Activated T-helper 1 cell treated with anti-CD3 and anti-CD28 coated beads, Interleukin-12 subunit alpha, Interleukin-12 subunit beta, Interleukin-2, Interleukin-4 antibody, amounts not matched to agents 30 ng/mL and 10 ng/mL and 1 ng/mL, durations not matched to agents 14 hours and 24 hours and 36 hours (primary cell): ENCODE data around the gene CMPK2. TPM values are rescaled to one million over a fixed set of nuclear protein-coding genes. Genes with fewer than 3 reads are reported as not detected.
"Not testable (repeated sequence)": the region's sequence is repeated elsewhere in the genome, so short reads cannot be mapped to it uniquely, and the experiment has no call there.

ENCODE experiments used
- DNase-seq: peaks from one replicate; pipeline ENCODE4 v3.0.0; 2021; ENCODE audit warnings: low spot score
- H3K27ac Mint-ChIP-seq: one replicate; pipeline ENCODE4 v1.8.0; 2021; ENCODE audit warnings: mild to moderate bottlenecking, mixed read lengths
- H3K27me3 Mint-ChIP-seq: one replicate; pipeline ENCODE4 v1.8.0; 2022; ENCODE audit warnings: mild to moderate bottlenecking, moderate library complexity, mixed read lengths; ENCODE audit not compliant: insufficient read depth
- H3K36me3 Mint-ChIP-seq: one replicate; pipeline ENCODE4 v1.8.0; 2021; ENCODE audit warnings: low read depth, mixed read lengths
- H3K4me1 Mint-ChIP-seq: one replicate; pipeline ENCODE4 v1.8.0; 2021; ENCODE audit warnings: low read depth, mixed read lengths
- H3K4me3 Mint-ChIP-seq: one replicate; pipeline ENCODE4 v1.8.0; 2021; ENCODE audit warnings: mild to moderate bottlenecking, moderate library complexity, mixed read lengths
- H3K9me3 Mint-ChIP-seq: one replicate; pipeline ENCODE4 v1.8.0; 2021; ENCODE audit warnings: mixed read lengths
- intact Hi-C: fragments of 100-400 bp; cut with micrococcal nuclease; formaldehyde crosslinking; loops from one replicate; pipeline ENCODE4 v1.15.1; 2024
- total RNA-seq: library from RNA; stranded (reverse); gene quantifications from 2 replicates; pipeline ENCODE4 v1.2.3, GENCODE V29; 2022

Gene CMPK2
- total RNA-seq, 1 donor from 2014 or later: 4.1 TPM

DNA sequence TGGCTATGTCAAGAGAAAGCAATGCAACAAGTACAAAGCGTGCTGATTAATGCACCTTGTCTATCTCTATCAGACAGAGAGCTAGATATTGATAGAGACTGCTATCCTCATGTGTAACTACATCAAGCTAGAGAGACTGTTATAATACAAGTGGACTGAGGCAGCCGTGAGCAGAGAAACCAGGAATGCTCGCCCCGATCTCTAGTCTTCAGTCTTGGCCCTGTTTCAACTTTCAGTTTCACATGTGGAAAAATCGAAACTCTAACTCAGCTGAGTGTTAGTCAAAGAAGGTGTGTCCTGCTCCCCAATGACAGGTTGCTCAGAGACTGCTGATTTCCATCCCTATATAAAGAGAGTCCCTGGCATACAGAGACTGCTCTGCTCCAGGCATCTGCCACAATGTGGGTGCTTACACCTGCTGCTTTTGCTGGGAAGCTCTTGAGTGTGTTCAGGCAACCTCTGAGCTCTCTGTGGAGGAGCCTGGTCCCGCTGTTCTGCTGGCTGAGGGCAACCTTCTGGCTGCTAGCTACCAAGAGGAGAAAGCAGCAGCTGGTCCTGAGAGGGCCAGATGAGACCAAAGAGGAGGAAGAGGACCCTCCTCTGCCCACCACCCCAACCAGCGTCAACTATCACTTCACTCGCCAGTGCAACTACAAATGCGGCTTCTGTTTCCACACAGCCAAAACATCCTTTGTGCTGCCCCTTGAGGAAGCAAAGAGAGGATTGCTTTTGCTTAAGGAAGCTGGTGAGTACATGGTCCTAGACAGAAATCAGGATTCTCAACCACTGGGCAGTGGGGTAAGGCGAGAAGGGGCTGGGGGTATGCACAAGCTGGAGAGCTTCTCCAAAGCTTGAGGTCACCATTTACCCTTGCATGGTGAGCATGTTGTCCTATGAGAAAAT lies 11.9 kb upstream of the CMPK2 start, which contains the start of gene RSAD2:
TSS of gene RSAD2 (plus strand) at position 376 of the 903 bp plus-strand sequence. CDS start at position 400, 24 bp downstream.
- Mint-ChIP-seq H3K36me3 (peaks cover 10% of the 10 kb centered on the region), H3K27ac (peak within 1 kb of the TSS; percentile 80), H3K9me3 (peaks cover 14% of the 10 kb centered on the region), H3K4me3 (peak within 1 kb of the TSS; percentile 86), H3K4me1 (peaks cover 83% of the 10 kb centered on the region), H3K27me3 (no peaks in the 10 kb centered on the region)
- peak; percentile 46 for DNase-seq
- intact Hi-C loops: loop anchor here (1.0 kb wide), 5 partner anchors 11 to 44 kb away; partner anchors contain the start of gene RNF144A

DNA sequence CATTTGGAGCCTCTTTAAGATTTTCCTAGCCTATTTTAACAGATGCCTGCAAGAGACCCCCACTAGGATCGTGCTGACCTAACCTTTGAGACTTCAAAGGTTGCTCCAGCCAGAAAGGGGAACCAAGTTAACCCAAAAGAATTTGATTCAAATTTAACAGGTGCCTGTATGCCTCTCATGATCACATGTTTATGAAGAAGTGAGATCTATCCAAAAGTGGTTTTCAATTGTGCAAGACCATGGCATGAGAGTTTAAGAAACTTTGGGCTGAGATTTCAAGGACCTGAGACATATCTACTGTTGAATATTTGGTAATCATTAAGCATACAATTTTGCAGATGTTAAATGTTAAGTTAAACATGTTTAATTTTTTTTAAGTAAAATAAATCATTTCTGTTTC lies 10.6 kb upstream of the CMPK2 start:
- Mint-ChIP-seq H3K4me1 (peaks cover 76% of the 10 kb centered on the region), H3K4me3 (no peak overlapping the region), H3K9me3 (peaks cover 14% of the 10 kb centered on the region), H3K36me3 (peaks cover 5% of the 10 kb centered on the region), H3K27me3 (no peaks in the 10 kb centered on the region), H3K27ac (no peak overlapping the region)
- intact Hi-C loops: no loop called here
- no peak for DNase-seq

- H3K4me1 Mint-ChIP-seq: peaks cover 56% of the 10 kb centered on the region
- no peaks in the 10 kb centered on the region for H3K27me3 Mint-ChIP-seq
- no peak for DNase-seq
- no peak overlapping the region for H3K27ac Mint-ChIP-seq
- intact Hi-C loops: no loop called here
- no peak overlapping the region for H3K4me3 Mint-ChIP-seq
- peaks cover 5% of the 10 kb centered on the region for H3K36me3 Mint-ChIP-seq
- peaks cover 14% of the 10 kb centered on the region for H3K9me3 Mint-ChIP-seq
These were observed 8.3 kb upstream of the CMPK2 start for GRCh38 chr2:6874032-6874431.

- DNase-seq: no peak
- peaks cover 14% of the 10 kb centered on the region for H3K9me3 Mint-ChIP-seq
- intact Hi-C loops: no loop called here
- peaks cover 5% of the 10 kb centered on the region for H3K36me3 Mint-ChIP-seq
- no peaks in the 10 kb centered on the region for H3K27me3 Mint-ChIP-seq
- no peak overlapping the region for H3K4me3 Mint-ChIP-seq
- no peak overlapping the region for H3K27ac Mint-ChIP-seq
- peaks cover 46% of the 10 kb centered on the region for H3K4me1 Mint-ChIP-seq
These were observed 6.7 kb upstream of the CMPK2 start for GRCh38 chr2:6872394-6872793.

- Mint-ChIP-seq H3K36me3 (peaks cover 12% of the 10 kb centered on the region), H3K4me3 (peak overlapping the region; percentile 99)
- intact Hi-C loops: loop anchor here (1.0 to 2.0 kb wide), 4 partner anchors 10 to 42 kb away; partner anchors contain the start of gene RSAD2
These were observed 1.3 kb upstream of the CMPK2 start for GRCh38 chr2:6866982-6867381.

DNA sequence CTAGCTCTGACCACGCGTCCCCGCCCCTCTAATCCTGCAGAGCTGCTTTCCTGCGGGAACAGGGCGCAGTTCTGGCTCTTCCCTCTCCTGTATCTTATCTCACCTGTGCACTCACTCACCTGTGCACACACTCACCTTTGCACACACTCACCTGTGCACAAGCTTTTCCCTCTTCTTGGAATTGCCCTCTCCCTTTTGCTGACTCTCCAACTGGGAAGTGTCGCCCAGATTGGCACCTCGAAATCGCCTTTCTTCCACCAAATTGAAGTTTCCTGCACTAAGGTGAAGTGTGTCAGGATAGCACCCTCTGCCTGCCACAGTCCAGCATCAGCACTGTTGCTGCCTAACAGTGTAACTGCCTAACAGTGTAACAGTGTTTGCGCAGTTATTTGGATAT lies 566 bp upstream of the CMPK2 start:
- Mint-ChIP-seq H3K4me1 (peaks cover 55% of the 10 kb centered on the region), H3K27me3 (no peaks in the 10 kb centered on the region), H3K9me3 (peaks cover 9% of the 10 kb centered on the region), H3K4me3 (peak overlapping the region; percentile 99), H3K36me3 (peaks cover 19% of the 10 kb centered on the region), H3K27ac (peak overlapping the region; percentile 99)
- peak; percentile 26 for DNase-seq
- intact Hi-C loops: loop anchor here (1.0 to 2.0 kb wide), 4 partner anchors 11 to 43 kb away; partner anchors contain the start of gene RSAD2

More at GRCh38 chr2:6866982-6867381, 1.3 kb upstream of the CMPK2 start:
- peaks cover 48% of the 10 kb centered on the region for H3K4me1 Mint-ChIP-seq
- DNase-seq: no peak
- peaks cover 2% of the 10 kb centered on the region for H3K9me3 Mint-ChIP-seq
- H3K27me3 Mint-ChIP-seq: no peaks in the 10 kb centered on the region
- H3K27ac Mint-ChIP-seq: peak overlapping the region; percentile 40

- Mint-ChIP-seq H3K27ac (peak overlapping the region; percentile 68), H3K9me3 (peaks cover 22% of the 10 kb centered on the region), H3K27me3 (no peaks in the 10 kb centered on the region), H3K4me1 (peaks cover 57% of the 10 kb centered on the region), H3K36me3 (peaks cover 33% of the 10 kb centered on the region), H3K4me3 (peak overlapping the region; percentile 74)
- peak; percentile 14 for DNase-seq
- intact Hi-C loops: no loop called here
These were observed 773 bp downstream of the CMPK2 start for GRCh38 chr2:6864923-6865345.

DNA sequence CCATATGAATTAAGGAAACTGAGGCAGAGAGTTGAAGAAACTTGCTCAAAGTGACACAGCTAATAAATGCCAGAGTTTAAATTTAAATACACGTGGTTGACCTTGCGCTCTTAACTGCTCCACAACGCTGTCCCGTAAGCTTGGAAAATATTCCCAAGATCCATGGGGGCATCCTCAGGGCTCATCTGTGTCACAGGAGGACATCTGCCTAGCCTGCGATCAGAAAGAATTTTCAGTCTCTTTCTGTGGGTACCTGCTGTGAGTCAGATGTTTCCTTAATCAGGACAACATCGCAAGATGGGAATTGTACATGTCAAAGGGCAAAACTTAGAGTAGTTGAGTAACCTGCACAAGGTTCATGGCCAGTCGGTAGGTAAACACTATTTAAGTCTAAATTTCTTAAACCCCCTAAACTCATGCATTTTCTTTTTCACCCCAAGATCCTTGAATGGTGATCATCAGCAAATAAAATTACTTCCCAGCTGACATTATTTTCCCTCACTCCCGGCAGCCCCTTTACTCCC lies 1.4 kb downstream of the CMPK2 start:
- Mint-ChIP-seq H3K27me3 (no peaks in the 10 kb centered on the region), H3K9me3 (peaks cover 23% of the 10 kb centered on the region), H3K4me3 (peak overlapping the region; percentile 74), H3K4me1 (peaks cover 57% of the 10 kb centered on the region), H3K36me3 (peaks cover 37% of the 10 kb centered on the region), H3K27ac (peak overlapping the region; percentile 68)
- DNase-seq: no peak
- intact Hi-C loops: no loop called here

DNA sequence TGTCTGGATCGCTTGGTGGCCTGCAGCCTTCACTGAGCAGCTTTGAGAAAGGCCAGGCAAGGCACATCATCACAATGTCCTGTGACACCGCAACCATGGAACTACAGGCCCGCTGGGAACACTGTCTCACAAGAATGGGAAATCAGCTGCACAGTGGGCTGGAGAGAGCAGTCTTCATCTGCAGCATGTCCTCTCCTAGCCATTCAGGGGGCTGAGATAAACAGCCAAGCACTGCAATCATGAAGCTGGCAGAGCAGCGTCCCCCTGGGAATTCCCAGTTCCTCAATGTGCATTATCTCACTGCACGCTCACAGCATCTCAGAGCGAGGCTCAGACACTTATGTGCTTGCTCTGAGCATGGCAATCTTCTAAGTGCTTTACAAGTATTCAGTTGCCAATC lies 1.9 kb downstream of the CMPK2 start:
- Mint-ChIP-seq H3K9me3 (peaks cover 27% of the 10 kb centered on the region), H3K27me3 (no peaks in the 10 kb centered on the region), H3K36me3 (peaks cover 42% of the 10 kb centered on the region), H3K27ac (no peak overlapping the region), H3K4me3 (peak overlapping the region; percentile 74), H3K4me1 (peaks cover 57% of the 10 kb centered on the region)
- intact Hi-C loops: no loop called here
- DNase-seq: no peak

- intact Hi-C loops: no loop called here
- no peaks in the 10 kb centered on the region for H3K27me3 Mint-ChIP-seq
- H3K27ac Mint-ChIP-seq: no peak overlapping the region
- peaks cover 69% of the 10 kb centered on the region for H3K36me3 Mint-ChIP-seq
- peaks cover 37% of the 10 kb centered on the region for H3K9me3 Mint-ChIP-seq
- no peak overlapping the region for H3K4me3 Mint-ChIP-seq
- DNase-seq: no peak
- H3K4me1 Mint-ChIP-seq: peaks cover 64% of the 10 kb centered on the region
These were observed 5.4 kb downstream of the CMPK2 start for GRCh38 chr2:6860296-6860695.

GRCh38 chr2:6858466-6859027 lies 7.2 kb downstream of the CMPK2 start:
- H3K4me3 Mint-ChIP-seq, H3K27ac Mint-ChIP-seq, H3K27me3 Mint-ChIP-seq, intact Hi-C loops, DNase-seq: not testable (repeated sequence)
- Mint-ChIP-seq H3K36me3 (peaks cover 78% of the 10 kb centered on the region), H3K4me1 (peaks cover 53% of the 10 kb centered on the region), H3K9me3 (peaks cover 37% of the 10 kb centered on the region)

GRCh38 chr2:6856548-6856920 lies 9.2 kb downstream of the CMPK2 start:
- Mint-ChIP-seq H3K36me3 (peaks cover 76% of the 10 kb centered on the region), H3K4me3 (no peak overlapping the region), H3K27me3 (no peaks in the 10 kb centered on the region), H3K27ac (peak overlapping the region; percentile 5), H3K9me3 (peaks cover 30% of the 10 kb centered on the region), H3K4me1 (peaks cover 44% of the 10 kb centered on the region)
- DNase-seq: no peak
- intact Hi-C loops: no loop called here
